NCI-H2081 treated with DMSO at 0.1 percent for 48 hours (cell line): Measurements from ENCODE around the gene SOCS1.

Experiments
- DNase-seq: peaks from one replicate; lab custom pipeline; 2025; lab: John Stamatoyannopoulos, UW

The SOCS1 gene

DNA sequence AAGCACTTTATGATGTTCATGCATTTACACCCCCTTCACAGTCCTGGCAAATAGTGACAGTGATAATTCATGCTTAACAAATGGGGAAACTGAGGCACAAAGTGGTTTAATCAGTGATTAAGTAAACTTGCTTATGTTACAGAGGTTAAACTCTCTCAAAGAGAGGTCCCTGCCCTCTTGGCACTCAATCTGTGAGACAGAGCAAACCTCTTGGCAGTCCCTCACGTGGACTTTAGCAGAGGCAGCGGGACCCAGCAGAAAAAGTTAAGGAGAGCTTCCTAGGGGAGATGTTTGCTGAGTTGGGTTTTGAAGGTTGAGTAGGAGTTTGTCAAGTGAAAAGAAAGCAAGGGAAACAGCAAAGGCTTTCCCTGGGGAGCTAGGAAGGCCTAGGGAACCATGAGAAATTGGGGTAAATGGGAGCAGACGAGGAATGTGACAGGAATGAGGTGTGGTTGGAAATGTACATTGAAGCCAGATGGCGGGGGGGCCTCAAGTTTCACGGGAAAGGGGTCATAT is 10.7 kb downstream of the SOCS1 start:
- no peak for DNase-seq

DNA sequence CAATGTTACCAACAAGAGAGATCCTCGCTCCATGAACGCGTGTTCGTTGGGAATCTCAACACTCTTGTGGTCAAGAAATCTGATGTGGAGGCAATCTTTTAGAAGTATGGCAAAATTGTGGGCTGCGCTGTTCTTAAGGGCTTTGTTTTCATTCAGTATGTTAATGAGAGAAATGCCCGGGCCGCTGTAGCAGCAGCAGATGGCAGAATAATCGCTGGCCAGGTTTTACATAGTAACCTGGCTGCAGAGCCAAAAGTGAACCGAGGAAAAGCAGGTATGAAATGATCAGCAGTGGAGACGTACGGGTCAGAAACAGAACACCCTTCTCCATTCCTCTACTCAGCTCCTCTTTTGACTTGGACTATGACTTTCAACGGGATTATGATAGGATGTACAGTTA is 13.3 kb downstream of the SOCS1 start:
- DNase-seq = no peak

DNA sequence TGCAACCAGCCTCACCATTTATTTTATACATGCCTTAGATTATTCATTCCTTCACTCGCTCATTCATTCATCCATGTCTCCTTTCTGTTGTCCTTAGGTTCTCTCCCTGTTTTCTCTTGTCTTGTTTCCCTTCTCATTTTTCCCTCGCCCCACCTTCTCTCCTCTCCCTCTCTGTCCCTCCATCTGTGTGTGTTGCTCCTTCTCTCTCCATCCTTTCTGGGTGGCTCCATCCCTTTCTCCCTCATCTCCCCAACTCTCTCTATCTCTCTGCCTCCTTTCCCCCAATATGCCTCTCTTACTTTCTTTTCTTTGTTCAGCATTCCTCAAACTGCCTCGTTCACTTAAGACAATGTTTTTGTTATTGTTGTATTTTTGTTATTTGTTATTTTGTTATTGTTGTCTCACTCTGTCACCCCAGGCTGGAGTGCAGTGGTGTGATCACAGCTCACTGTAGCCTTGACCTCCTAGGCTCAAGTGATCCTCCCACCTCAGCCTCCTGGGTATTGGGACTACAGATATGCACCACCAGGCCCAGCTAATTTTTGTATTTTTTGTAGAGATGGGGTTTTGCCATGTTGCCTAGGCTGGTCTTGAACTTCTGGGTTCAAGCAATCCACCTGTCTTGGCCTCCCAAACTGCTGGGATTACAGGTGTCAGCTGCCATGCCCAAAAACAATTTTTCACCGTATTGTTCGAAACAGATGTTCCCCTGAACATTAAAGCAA is 14.4 kb downstream of the SOCS1 start:
- no peak for DNase-seq

DNA sequence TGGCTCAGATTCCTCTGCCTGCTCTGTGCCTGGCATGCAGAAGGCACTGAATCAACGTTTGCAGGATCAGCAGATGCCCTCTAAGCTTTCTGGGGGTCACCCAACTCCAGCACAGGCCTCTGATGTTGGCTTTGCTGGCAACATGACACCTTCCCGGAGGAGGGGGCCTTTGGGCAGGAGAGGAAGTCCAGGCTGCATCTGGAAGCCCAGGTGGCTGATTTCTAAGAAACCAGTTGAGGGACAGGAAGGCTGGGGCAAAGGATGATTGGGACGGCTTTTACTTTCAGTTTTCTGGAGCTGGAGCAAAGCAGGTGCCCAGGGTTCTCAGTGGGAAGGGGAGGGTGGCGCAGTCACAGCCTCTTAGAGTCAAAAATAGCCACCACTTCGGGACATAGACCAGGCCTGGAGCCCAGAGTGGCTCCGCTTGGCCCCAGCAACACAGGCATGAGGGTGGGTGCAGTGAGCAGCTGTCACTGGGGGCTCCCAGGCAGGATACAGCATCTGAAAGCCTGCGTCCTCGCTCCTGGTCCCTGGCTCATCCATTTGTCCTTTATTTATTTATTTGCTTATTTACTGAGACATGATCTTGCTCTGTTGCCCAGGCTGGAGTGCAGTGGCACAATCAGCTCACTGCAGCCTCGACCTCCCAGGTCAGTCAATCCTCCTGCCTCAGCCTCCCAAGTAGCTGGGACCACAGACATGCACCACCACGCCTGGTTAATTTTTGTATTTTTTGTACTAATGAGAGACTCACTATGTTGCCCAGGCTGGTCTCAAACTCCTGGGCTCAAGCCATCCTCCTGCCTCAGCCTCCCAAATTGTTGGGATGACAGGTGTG is 15.1 kb downstream of the SOCS1 start:
- no peak for DNase-seq

DNA sequence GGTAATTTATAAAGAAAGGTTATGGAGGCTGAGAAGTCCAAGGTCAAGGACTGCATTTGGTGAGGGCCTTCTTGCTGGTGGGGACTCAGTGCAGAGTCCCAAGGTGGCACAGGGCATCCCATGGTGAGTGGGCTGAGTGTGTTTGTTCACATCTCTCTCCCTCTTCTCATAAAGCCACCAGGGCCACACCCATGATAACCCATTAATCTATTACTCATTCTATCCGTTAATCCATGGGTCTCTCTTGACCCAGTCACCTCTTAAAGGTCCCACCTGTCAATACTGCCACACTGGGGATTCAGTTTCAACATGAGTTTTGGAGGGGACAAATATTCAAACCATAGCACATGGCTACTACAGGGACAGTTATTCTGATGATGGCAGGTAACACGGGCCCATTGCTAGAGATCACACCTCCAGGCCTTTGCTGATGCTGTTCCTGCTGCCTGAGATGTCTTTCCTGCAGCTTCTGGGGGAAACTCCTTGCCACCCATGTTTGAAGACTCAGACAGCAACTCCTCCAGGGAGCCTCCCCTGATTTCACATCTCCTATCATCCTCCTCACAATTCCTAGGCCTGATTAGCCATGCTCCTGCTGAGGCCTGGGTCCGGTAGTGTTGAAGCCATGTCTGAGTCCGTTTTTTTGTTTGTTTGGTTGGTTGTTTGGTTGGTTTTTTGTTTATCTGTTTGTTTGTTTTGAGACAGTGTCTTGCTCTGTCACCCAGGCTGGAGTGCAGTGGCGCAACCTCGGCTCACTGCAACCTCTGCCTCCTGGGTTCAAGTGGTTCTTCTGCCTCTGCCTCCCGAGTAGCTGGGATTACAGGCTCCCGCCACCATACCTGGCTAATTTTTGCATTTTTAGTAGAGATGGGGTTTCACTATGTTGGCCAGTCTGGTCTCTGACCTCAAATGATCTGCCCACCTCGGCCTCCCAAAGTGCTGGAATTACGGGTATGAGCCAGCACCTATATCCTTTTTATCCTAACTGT is 16.1 kb downstream of the SOCS1 start:
- no peak for DNase-seq

DNA sequence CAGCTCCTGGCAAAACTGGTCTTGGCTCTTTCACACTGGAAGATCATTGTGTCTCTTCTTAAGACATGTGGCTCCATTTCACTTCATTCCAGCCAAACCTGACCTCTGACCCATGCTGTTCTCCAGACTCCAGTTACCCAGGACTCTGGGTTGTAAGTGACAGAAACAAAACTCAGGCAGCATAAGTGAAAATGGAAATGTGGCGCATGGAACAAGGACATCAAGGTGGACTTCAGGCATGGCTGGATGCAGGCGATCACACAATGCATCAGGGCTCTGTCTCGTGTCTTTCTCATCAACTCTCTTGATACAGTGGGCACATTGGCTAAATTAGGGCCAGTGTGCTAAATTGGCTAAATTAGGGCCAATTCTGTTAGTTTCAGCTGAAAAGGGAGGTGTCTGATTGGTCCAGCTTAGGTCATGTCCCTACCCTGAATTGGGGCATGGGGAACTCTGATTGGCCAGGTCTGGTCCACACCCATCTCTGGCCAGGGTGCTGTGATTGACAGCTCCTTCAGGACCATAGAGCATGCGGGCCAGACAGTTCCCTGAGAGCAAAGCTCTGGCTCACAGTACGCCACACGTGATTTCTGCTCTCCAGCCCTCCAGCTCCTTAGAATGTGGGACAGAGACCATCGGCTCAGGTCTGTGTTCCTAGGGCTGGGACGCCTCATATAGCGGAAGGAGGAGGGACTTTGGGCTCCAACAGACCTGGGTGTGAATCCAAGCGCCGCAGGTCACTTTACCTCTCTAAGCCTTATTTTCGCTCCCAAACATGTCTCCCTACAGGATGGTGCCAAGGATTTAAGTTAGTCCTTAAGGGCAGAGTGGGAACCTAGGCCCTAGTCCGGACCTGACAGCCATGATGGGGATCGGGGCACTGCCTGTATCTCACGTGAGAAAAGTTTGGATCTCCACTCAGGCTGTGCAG is 17.5 kb downstream of the SOCS1 start:
- DNase-seq = no peak

DNA sequence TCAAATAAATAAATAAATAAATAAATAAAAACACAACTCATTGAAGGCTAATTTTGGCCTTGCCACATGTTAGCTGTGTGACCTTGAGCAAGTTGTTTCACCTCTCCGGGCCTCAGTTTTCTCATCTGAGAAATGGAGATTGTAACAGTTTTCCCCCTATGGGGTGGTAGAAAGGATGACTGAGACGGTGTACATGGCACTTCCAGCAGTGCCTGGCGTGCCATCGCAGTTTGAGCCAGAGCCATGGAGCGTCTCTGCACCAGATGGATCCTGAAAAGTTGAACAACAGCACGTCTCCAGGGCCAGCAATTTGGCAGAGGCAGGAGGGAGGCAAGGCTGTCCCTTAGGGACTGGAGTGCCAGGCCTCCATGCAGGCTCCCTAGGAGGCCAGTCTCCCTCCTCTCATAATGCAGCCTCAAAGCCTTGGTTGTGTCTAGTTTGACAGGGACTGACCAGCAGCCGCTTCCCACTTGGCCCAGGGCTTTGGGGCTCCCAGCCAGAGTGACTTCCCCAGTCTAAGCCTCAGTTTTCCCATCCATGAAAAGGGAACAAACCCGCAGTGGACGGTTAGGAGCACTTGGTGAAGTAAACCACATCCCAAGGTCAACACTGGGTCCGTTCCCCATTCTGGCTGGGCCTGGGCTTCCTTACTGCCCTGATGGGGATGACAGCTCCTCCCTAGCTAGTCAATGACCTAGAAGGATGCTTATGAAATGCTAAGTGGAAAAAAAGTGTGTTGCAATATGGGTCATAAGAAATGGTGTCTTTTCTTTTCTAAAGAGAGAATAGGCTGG is 19.3 kb downstream of the SOCS1 start:
- DNase-seq = no peak

DNA sequence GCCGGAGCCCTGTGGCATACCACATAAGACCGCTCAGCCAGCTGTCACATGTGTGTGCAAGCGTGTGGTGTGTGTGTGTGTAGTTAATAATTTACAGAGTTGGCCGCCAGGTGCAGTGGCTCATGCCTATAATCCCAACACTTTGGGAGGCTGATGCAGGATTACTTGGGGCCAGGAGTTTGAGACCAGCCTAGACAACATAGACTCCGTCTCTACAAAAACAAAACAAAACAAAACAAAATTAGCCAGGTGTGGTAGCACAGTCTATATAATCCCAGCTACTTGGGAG is 20.4 kb downstream of the SOCS1 start:
- no peak for DNase-seq

DNA sequence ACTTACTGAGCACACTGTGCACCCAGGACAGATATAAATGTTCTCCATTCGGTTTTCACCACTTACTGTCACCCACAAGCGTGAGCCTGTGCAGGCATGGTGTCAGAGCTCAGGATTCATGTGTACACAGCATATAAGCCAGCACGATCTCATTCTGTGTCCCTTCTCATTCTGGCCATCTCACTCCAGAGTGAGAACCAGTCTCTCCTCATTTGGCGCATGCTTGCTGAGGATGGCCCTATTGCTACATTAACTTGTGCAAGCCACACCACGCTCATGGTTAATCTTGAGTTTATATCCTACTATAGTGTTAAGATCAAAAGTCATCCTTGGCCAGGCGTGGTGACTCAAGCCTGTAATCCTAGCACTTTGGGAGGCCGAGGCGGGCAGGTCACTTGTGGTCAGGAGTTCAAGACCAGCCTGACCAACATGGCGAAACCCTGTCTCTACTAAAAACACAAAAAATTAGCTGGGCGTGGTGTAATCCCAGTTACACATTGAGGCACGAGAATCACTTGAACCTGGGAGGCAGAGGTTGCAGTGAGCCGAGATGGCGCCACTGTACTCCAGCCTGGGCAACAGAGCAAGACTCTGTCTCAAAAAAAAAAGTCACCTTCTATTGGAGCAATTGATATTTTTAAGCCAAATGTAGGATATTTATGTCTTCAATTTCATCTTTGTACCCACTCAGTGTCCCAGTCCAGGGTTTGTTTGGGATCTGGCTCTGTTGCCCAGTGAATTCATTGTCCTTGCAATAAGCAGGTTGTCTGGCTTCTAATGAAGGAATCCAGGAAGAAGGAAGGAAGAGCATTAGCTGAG is 20.9 kb downstream of the SOCS1 start:
- no peak for DNase-seq

DNA sequence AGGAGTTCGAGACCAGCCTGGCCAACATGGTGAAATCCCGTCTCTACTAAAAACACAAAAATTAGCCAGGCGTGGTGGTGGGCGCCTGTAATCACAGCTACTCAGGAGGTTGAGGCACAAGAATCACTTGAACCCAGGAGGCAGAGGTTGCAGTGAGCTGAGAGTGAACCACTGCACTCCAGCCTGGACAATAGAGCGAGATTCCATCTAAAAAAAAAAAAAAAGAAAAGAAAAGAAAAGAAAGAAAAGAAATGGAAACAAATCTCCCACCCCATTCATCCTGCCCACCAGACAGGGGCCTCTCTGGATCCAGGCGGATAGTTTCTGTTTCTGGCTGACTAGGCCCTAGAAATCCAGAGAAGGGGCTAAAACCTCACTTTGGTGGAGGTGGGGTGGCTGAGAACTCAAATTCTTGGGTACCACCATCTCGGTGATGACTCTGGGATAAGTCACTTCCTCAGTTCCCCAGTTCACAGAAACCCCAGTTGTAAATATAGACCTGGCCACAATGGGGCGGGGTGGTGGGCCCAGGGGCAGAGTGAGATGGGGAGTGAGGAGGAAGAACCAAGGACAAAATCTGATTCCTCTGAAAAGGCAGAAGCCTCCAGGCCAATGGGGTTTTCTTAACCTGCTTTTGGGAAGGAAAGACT is 22.2 kb downstream of the SOCS1 start:
- no peak for DNase-seq

DNA sequence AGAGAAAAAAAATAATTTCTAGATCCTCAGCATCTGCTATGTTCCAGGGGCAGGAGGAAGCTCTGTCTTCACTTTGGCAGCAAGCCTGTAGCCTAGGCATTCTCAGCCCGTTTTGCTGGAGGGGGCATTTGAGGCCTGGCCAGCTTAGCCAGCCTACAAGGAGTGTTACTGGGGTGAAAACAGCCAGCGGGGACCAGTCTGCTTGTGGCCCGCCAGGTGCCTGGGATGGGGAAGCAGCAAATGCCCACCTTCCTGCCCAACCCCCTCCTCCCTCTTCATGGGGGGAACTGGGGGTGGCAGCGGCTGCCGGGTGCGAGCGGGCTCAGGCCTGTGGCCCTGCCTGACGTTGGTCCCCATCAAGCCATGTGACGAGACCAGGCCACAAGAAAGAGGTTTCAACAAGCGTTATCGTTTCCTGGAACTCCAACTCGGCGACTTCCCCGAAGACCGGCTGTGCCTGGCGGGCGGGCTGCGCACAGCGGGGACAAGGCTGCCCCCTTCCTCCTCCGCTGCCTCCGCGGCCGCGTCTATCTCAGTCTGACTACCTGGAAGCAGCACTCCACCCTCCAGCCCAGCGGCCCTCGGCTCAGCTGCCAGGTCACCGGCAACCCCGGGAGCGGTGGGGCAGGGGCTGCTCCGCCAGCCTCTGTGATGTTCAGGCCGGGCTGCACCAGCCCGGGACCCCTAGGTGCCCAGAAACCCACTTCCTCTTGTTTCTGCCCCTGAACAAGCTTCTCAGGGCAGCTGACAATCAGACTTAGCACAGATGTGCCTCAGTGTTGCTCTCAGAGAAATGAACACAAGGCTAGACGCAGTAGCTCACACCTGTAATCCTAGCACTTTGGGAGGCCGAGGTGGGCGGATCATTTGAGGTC is 22.9 kb downstream of the SOCS1 start:
- DNase-seq = no peak

DNA sequence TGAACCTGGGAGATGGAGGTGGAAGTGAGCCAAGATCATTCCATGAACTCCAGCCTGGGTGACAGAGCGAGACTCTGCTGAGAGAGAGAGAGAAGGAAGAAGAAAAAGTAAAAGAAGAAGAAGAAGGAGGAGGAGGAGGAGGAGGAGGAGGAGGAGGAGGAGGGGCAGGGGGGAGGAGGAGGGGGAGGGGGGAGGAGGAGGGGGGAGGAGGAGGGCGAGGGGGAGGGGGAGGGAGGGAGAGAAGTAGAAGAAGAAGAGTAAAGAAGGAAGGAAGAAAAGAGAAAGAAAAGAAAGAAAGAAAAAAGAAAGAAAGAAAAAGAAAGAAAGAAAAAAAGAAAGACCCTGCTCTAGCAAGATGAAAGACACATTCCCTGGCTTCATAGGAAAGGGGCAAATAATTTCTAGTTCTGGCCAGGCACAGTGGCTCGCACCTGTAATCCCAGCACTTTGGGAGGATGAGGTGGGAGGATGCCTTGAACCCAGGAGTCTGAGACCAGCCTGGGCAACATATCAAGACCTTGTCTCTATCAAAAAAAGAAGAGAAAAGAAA is 23.6 kb downstream of the SOCS1 start:
- no peak for DNase-seq

DNA sequence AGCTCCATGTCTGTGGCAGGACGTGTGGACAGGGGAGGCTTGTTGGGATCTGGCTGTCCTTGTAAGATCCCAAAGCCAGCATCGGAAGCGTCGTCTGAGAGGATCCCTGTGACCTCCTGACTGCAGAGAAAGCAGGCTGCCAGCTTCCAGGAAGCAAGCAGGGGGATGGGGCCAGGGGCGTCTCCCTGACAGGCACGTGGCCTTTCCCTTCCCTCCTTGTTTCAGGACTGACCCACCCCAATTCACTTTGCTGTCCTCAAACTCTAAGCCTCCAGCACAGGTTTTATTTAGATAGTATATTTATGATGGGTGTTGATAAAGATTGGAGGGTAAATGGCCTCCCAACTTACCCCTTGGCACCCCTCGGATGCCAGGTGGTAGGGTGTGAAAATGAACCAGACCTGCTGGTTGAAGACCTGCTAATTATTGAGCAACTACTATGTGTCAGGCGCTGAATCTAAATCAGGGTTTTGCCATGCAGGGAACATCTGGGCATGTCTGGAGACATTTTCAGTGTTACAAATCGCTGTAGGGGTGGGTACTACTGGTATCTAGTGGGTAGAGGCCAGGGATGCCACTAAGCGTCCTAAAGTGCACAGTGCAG is 24.5 kb downstream of the SOCS1 start:
- no peak for DNase-seq

DNA sequence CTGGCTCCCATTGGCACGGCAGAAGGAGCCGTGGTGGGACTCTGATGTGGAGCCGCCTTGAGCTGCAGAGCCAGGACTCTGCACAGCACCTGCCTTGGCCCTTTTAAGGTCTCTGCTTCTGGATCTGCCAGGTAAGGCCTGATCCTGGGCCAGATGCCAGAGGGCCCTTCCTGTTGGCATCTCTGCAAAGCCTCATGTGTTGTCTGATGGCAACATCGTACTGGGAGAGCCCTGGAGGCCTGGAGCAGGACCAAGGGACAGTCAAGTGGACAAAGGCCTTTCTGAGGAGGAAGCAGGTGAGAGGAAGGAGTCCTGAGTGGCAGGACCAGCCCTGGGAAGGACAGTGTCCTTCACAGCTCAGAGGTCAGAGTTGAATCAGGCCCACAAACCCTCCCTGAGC is 26.1 kb downstream of the SOCS1 start:
- no peak for DNase-seq

DNA sequence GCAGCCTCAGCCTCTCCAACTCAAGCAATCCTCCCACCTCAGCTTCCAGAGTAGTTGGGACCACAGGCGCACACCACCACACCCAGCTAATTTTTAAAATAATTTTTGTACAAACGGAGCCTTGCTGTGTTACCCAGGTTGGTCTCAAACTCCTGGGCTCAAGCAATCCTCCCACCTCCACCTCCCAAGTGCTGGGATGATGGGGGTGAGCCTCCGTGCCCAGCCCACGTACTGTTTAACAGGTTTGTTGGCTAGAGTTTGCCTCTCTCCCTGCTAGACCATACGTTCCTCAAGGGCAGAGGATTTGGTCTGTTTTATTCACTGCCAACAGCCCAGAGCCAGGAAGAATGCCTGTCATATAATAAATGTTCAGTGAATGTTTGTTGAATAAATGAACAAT is 26.6 kb downstream of the SOCS1 start:
- DNase-seq = no peak

DNA sequence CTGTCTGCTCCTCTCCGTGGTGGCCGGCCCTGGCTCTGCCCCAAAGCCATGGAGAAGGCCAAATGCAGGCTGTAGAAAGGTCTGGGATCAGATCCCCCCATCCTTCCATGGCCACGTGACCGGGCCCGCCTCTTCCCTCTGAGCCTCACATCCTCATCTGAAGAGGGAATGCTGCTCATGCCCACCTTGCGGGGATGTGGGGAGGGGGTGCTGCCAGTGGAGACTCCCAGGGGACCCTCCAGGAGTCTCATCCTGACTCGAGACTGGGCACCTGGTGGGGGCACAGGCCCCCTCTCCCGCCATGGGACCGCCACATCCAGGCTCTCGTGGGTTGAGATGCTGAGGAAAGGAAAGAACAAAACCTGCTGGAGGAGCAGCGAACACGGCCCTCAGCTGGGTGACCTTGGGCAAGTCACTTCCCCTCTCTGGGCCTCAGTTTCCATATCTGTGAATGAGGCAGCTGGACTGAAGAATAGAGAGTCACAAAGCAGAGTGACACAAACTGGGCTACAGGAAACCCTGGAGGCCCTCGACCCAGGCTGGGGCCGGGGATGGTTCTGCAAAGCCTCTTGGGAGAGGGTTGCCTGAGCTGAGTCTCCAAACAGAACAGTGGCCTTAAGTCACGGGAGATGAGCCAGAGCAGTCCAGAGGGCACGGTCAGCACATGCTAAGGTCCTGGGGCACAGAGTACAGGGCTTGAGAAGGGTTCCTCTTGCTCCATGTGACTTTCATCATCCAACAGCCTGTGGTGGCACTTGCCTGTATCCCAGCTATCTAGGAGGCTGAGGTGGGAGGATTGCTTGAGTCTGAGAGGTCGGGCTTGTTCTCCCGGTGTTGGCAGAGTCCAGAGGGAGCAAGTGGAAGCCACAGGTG is 30.1 kb downstream of the SOCS1 start:
- DNase-seq = no peak
